Measurements from ENCODE around the gene NRXN3. TPM values are rescaled to one million over a fixed set of nuclear protein-coding genes. Genes with fewer than 3 reads are reported as not detected.

The NRXN3 gene
- total and polyA plus RNA-seq, 2 experiments from 2014 or later = 1.0 to 1.8 TPM

DNA sequence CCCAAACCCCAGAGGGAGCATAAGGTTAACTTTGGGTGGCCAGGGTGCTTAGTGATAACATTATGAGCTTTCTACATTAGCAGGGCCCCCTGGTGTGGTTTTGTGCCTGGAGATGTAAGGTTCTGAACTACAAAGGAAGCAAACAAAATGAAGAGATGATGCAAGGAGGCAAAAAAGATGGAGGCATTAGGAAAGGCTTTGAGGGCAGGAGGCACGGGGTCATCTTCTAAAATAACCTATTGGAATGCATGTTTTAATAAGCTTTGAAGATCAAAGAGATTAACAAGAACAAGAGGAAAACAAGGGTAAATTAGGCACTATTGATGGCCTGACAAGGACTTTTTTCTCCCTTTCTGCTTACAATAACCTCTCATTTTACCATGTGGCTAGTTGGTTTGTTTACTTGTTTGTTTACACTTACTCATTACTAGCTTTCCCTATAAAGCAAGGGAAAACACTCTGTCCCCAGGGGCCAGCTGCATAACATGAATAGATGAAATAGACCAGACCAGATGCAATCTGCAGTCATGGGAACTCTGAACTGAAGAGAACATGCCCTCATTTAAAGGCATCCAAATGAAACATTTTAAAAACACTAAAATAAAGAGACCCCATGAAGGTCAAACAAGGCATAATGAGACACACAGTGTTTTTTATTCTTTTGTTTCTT, 1650.8 kb downstream of the NRXN3 start:
- Mint-ChIP-seq H3K9me3 (no peaks in the 10 kb centered on the region), H3K4me3 (no peak overlapping the region), H3K27me3 (ENCODE audit: insufficient read depth, low read depth, poor library complexity) (no peaks in the 10 kb centered on the region), H3K27ac (no peak overlapping the region; the same call in 1 of the 2 replicates), H3K4me1 (peaks cover 14% of the 10 kb centered on the region), H3K36me3 (ENCODE audit: low read depth) (no peaks in the 10 kb centered on the region)
- no peaks in the 10 kb centered on the region for H3K27me3 ChIP-seq (ENCODE audit: insufficient read depth)
- H3K4me3 ChIP-seq = no peak overlapping the region
- no peaks in the 10 kb centered on the region for H3K4me1 ChIP-seq (ENCODE audit: insufficient read depth)
- no peaks in the 10 kb centered on the region for H3K9me2 ChIP-seq (ENCODE audit: insufficient read depth)
- no peak overlapping the region for H3K27ac ChIP-seq (ENCODE audit: low read depth)
- no peak overlapping the region for H2AFZ ChIP-seq
- DNase-seq (ENCODE audit: low spot score) (no peak), ATAC-seq (no peak)
- no peaks in the 10 kb centered on the region for H3F3A ChIP-seq (replicated peaks; ENCODE audit: low read depth)
- H3K36me3 ChIP-seq (ENCODE audit: insufficient read depth) = 0 out of 2 replicates have a peak, but pooled peaks cover 2% of the 10 kb centered on the region
- no peaks in the 10 kb centered on the region for H4K20me1 ChIP-seq (replicated peaks; ENCODE audit: insufficient read depth)
- TF ChIP-seq ZNF114 (CRISPR knock-in tag; IDR thresholded peaks at IDR 0.05) (no peak), STAT1 (IDR thresholded peaks at IDR 0.05; ENCODE audit: unreplicated experiment) (no peak), REST (IDR thresholded peaks at IDR 0.05; ENCODE audit: unreplicated experiment) (no peak), CTCF (conservative IDR thresholded peaks at IDR 0.05; ENCODE audit: low read depth in 2 of 2) (no peak), POLR2AphosphoS5 (IDR thresholded peaks at IDR 0.05; ENCODE audit: low read depth) (no peak), EZH2 (IDR thresholded peaks at IDR 0.05; ENCODE audit: low read depth, unreplicated experiment) (no peak), EZH2phosphoT487 (IDR thresholded peaks at IDR 0.05; ENCODE audit: unreplicated experiment) (no peak), ZNF462 (CRISPR knock-in tag; IDR thresholded peaks at IDR 0.05) (no peak)
- no peaks in the 10 kb centered on the region for H3K79me2 ChIP-seq (replicated peaks; ENCODE audit: insufficient read depth)
- H3K4me2 ChIP-seq = no peak overlapping the region

All from GM23338 (cell line).